ENCODE data around the gene HPX.

The HPX gene

GRCh38 chr11:6389905-6390717 is 50.7 kb downstream of the HPX start, which contains the start of gene SMPD1:
TSS of gene SMPD1 (plus strand) at chr11:6390474. CDS start at chr11:6390599, 125 bp downstream.
- DNase-seq = peak; percentile 90

GRCh38 chr11:6388748-6389147 is 52.0 kb downstream of the HPX start:
- DNase-seq = no peak

- DNase-seq = no peak
Measured at GRCh38 chr11:6387811-6388599, 52.8 kb downstream of the HPX start.

- no peak for DNase-seq
Measured at GRCh38 chr11:6385046-6385777, 55.6 kb downstream of the HPX start.
